ENCODE data around the gene SULT1C2. TPM values are rescaled to one million over a fixed set of nuclear protein-coding genes. Genes with fewer than 3 reads are reported as not detected.

Gene SULT1C2
- total and polyA plus RNA-seq, 9 of the 15 experiments (the other 6 are each of a cell fraction or from before 2014, with no cell fraction given) = 0.22 TPM; not detected in 8

GRCh38 chr2:108315444-108315934, 26.8 kb downstream of the SULT1C2 start:
- ATAC-seq (no peak), FAIRE-seq (no peak), DNase-seq (ENCODE audit: extremely low read depth in 1 of 4, low spot score in 3 of 4) (no peak)
- H3K9ac ChIP-seq (ENCODE audit: insufficient read depth in 1 of 2, low read depth in 2 of 2, low read length in 2 of 2) = no peak overlapping the region
- no peaks in the 10 kb centered on the region for H3K36me3 ChIP-seq (ENCODE audit: control insufficient read depth, insufficient read depth, low read length)
- H4K20me1 ChIP-seq (replicated peaks; ENCODE audit: control insufficient read depth, insufficient read depth, low read length) = no peaks in the 10 kb centered on the region
- H3K27me3 ChIP-seq (ENCODE audit: control insufficient read depth in 2 of 2, insufficient read depth in 2 of 2, low read length in 2 of 2) = peaks cover 7 to 20% of the 10 kb centered on the region in 2 experiments; a peak in 3 of 5 replicates
- H3K9me3 ChIP-seq (replicated peaks; ENCODE audit: control insufficient read depth, insufficient read depth, low read depth, low read length) = no peaks in the 10 kb centered on the region
- H3K4me1 ChIP-seq (replicated peaks in 1 of 2; ENCODE audit: control insufficient read depth in 2 of 2, insufficient read depth in 2 of 2, low read length in 2 of 2) = peaks cover 0 to 8% of the 10 kb centered on the region in 2 experiments; a peak in 3 of 5 replicates
- H2AFZ ChIP-seq (ENCODE audit: low read depth, low read length) = no peak overlapping the region
- H3K27ac ChIP-seq (ENCODE audit: extremely low read depth, low read depth, low read length) = no peak overlapping the region
- H3K4me2 ChIP-seq (ENCODE audit: insufficient read depth, low read length) = no peak overlapping the region
- ChIA-PET CTCF (ENCODE audit: low intra/inter-chr PET ratio) (no interaction called here), POLR2A (no interaction called here)
- no peaks in the 10 kb centered on the region for H3K79me2 ChIP-seq (ENCODE audit: control insufficient read depth, insufficient read depth, low read length)
- BruUV-seq (replicated peaks) = no TSS peak
- in situ Hi-C loops (cut with MboI) = no loop called here
- no peaks in the 10 kb centered on the region for H3K9me1 ChIP-seq (ENCODE audit: control insufficient read depth, insufficient read depth, low read length)
- no peak overlapping the region for H3K4me3 ChIP-seq
- intact Hi-C loops (cut with micrococcal nuclease) = no loop called here
- TF ChIP-seq SAFB (IDR thresholded peaks at IDR 0.05; ENCODE audit: borderline replicate concordance, low read depth, low read length) (no peak), MLLT1 (IDR thresholded peaks at IDR 0.05) (no peak), ZNF655 (CRISPR knock-in tag; IDR thresholded peaks at IDR 0.05) (no peak), RERE (CRISPR knock-in tag; IDR thresholded peaks at IDR 0.05; ENCODE audit: borderline replicate concordance) (no peak), RBM39 (optimal IDR thresholded peaks at IDR 0.05; ENCODE audit: low read depth, low read length) (no peak), ZNF253 (CRISPR knock-in tag; conservative IDR thresholded peaks at IDR 0.05) (no peak), BMI1 (IDR thresholded peaks at IDR 0.05; ENCODE audit: low read length) (no peak), ZNF165 (CRISPR knock-in tag; IDR thresholded peaks at IDR 0.05; ENCODE audit: borderline replicate concordance) (no peak), SLC30A9 (CRISPR knock-in tag; IDR thresholded peaks at IDR 0.05) (no peak), DEAF1 (CRISPR knock-in tag; IDR thresholded peaks at IDR 0.05) (no peak), IRF9 (tag; IDR thresholded peaks at IDR 0.05) (no peak), XRCC5 (IDR thresholded peaks at IDR 0.05; ENCODE audit: low read depth, low read length) (no peak)
